Thyroid gland (tissue), 4 donors: ENCODE measurements around the gene LGALS4.
"Not testable (repeated sequence)": the region's sequence is repeated elsewhere in the genome, so short reads cannot be mapped to it uniquely, and the experiment has no call there.

Experiments used
- CTCF ChIP-seq, 6 experiments: fragments of 200-600 bp in 3 of 6; fragments of 450-650 bp in 3 of 6; sonication (generic) in 3 of 6; IDR thresholded peaks; one replicate each; pipeline ENCODE4 v1.5.1; 2016 to 2019; ENCODE audit warnings: antibody characterized with exemption in 6 of 6, mild to moderate bottlenecking in 2 of 6, inconsistent platforms in 1 of 6, moderate library complexity in 1 of 6
- POLR2A ChIP-seq, 2 donors: fragments of 450-650 bp; IDR thresholded peaks; one replicate each; pipeline ENCODE4 v1.6.1; 2017; ENCODE audit warnings: antibody characterized with exemption in 2 of 2, mild to moderate bottlenecking in 2 of 2, moderate library complexity in 1 of 2

- TF ChIP-seq CTCF, POLR2A (IDR thresholded peaks at IDR 0.05): not testable (repeated sequence)
Observed at GRCh38 chr19:38829203-38829602, 16.5 kb upstream of the LGALS4 start.
